ENCODE data around the gene KIAA0930. TPM values are rescaled to one million over a fixed set of nuclear protein-coding genes. Genes with fewer than 3 reads are reported as not detected.

KIAA0930 gene
- total RNA-seq, 4 donors from 2014 or later, result 51.6 to 64.9 (median 62.0) TPM

DNA sequence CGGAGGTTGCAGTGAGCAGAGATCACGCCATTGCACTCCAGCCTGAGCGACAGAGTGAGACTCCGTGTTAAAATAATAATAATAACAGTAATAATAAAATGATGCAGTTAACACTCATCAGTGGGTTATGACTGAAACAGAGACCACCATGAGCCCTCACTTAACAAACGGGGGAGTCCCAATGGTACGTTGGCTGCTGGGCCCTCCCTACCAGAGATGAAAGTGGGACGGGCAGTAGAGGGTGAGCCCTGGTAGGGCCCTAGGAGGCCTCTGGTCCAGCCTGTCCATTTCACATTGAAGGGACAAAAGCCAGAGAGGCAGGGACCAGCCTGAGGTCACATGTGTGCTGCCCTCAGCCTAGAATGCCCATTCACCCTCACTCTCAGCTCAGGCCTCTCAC is 13.7 kb upstream of the KIAA0930 start:
- no peaks in the 10 kb centered on the region for H3K36me3 ChIP-seq
- TF ChIP-seq, protein P1, sequence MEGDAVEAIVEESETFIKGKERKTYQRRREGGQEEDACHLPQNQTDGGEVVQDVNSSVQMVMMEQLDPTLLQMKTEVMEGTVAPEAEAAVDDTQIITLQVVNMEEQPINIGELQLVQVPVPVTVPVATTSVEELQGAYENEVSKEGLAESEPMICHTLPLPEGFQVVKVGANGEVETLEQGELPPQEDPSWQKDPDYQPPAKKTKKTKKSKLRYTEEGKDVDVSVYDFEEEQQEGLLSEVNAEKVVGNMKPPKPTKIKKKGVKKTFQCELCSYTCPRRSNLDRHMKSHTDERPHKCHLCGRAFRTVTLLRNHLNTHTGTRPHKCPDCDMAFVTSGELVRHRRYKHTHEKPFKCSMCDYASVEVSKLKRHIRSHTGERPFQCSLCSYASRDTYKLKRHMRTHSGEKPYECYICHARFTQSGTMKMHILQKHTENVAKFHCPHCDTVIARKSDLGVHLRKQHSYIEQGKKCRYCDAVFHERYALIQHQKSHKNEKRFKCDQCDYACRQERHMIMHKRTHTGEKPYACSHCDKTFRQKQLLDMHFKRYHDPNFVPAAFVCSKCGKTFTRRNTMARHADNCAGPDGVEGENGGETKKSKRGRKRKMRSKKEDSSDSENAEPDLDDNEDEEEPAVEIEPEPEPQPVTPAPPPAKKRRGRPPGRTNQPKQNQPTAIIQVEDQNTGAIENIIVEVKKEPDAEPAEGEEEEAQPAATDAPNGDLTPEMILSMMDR (IDR thresholded peaks at IDR 0.05), result no peak
- no peak for TF ChIP-seq EP300 (IDR thresholded peaks at IDR 0.05)
- no peak for TF ChIP-seq POLR2A (IDR thresholded peaks at IDR 0.05)

DNA sequence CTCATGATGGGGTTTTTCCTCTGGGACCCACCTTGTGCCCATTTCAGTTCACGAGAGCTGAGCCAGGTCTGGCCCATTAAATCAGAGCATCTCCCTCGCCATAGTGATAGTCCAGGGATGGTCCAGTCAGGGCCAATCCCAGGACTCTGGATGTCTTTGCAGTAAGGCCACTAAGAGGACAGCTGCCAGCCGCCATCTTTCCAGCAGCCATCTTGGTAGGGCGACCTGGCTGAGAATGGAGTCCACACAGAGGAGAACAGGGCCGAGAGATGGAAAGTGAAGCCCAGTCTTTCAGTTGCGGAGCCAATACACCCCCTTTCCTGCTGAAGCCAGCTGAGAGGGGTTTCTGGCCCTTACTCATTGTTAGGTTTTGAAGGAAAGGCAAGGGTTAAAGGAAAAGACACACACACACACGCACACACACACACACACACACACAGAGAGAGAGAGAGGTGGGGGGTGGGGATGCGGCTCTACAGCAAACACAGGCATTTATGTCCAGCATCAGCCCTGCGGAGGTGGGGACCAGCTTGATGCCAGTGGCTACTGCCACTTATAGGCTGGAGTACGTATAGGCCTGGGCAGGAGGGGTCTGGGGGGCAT is 12.4 kb upstream of the KIAA0930 start:
- WGBS, 2 donors, result 70 to 81% methylated on average over 9 to 10 of the region's 10 CpGs
- no peaks in the 10 kb centered on the region for H3K27me3 ChIP-seq
- no peak for DNase-seq (ENCODE audit: low spot score in 2 of 2)
- no peak overlapping the region for H3K4me3 ChIP-seq
- no peaks in the 10 kb centered on the region for H3K36me3 ChIP-seq
- H3K4me1 ChIP-seq, result no peaks in the 10 kb centered on the region
- H3K9me3 ChIP-seq, result no peaks in the 10 kb centered on the region
- TF ChIP-seq POLR2A (IDR thresholded peaks at IDR 0.05), result no peak
- H3K27ac ChIP-seq, result no peak overlapping the region

More for the DNA sequence above, 13.7 kb upstream of the KIAA0930 start:
- Histone ChIP-seq H3K27me3 (no peaks in the 10 kb centered on the region), H3K4me3 (no peak overlapping the region), H3K9me3 (no peaks in the 10 kb centered on the region), H3K4me1 (no peaks in the 10 kb centered on the region), H3K27ac (no peak overlapping the region)
- WGBS, 2 donors, result 85 to 86% methylated on average over 7 of the region's 7 CpGs
- no peak for DNase-seq (ENCODE audit: low spot score in 2 of 2)

DNA sequence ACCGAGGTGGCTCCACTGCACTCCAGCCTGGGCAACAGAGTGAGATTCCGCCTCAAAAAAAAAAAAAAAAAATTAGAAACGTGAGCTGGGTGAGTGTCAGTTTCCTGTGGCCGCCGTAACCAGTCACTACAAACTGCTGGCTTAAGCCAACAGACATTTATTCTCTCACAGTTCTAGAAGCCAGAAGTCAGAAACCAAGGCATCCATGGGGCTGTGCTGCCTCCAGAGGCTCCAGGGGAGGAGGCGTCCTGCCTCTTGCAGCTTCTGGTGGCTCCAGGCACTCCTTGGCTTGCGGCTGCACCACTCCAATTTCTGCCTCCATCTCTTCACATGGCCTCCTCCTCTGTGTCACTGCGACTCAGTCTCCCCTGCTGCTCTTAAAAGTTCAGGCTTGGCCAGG is 11.1 kb upstream of the KIAA0930 start:
- 63 to 85% methylated on average over 8 of the region's 8 CpGs for WGBS, 2 donors
- Histone ChIP-seq H3K4me3 (no peak overlapping the region), H3K27ac (no peak overlapping the region), H3K9me3 (no peaks in the 10 kb centered on the region), H3K27me3 (no peaks in the 10 kb centered on the region), H3K36me3 (no peaks in the 10 kb centered on the region), H3K4me1 (no peaks in the 10 kb centered on the region)
- TF ChIP-seq EP300 (IDR thresholded peaks at IDR 0.05) (no peak), POLR2A (IDR thresholded peaks at IDR 0.05) (no peak)
- TF ChIP-seq, protein P1 (IDR thresholded peaks at IDR 0.05), result no peak
- DNase-seq (ENCODE audit: low spot score in 2 of 2), result no peak

GRCh38 chr22:45248832-45249561 is 8.3 kb upstream of the KIAA0930 start:
- no peak overlapping the region for H3K27ac ChIP-seq
- peaks cover 0 to 6% (median 2%) of the 10 kb centered on the region in 4 donors for H3K4me1 ChIP-seq
- no peak for DNase-seq (ENCODE audit: low spot score in 2 of 2)
- no peaks in the 10 kb centered on the region for H3K27me3 ChIP-seq
- 58 to 72% methylated on average over 8 of the region's 8 CpGs for WGBS, 2 donors
- TF ChIP-seq POLR2A (IDR thresholded peaks at IDR 0.05) (no peak), EP300 (IDR thresholded peaks at IDR 0.05) (no peak)
- TF ChIP-seq, protein P1 (IDR thresholded peaks at IDR 0.05), result no peak
- no peak overlapping the region for H3K4me3 ChIP-seq
- no peaks in the 10 kb centered on the region for H3K36me3 ChIP-seq
- H3K9me3 ChIP-seq, result no peaks in the 10 kb centered on the region

DNA sequence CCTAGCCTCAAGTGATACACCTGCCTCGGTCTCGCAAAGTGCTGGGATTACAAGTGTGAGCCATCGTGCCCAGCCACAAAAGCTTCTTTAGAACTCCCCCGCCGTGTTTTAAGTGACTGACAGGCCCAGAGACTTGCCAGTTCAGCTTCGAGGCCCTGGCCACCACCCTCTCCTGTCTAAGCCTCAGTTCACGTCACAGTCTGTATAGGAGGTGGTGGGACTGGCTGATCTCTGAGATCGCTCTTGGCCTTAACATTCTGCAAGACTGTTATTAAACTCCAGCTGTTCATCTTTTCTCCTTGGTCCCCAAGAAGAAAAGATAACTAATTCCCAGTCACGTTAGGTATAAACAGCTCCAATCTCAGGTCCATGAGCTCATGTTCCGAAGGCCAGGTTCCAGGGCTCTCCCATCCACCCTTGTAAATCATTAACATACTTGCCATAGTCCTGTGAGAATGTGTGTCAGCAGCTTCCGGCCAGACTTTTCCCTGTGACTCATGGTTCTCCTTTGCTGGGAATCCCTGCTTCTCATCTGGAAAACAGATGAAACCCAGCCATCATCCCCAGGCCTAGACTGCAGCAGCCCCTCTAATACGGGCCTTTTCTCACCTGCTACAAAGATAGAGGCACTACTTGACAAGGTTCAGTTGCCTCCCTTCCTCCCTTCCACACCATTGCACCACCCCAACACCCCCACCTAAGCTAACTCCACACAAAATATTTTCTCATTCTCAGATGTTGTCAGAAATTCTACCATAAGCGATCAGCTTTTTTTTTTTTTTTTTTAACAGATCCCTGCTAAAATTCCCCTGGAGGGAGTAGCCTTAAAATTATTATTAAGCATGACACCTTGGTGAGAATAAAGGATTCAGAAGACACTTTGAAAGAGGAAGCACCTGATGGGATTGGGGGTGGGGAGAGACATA is 5.6 kb upstream of the KIAA0930 start:
- no peaks in the 10 kb centered on the region for H3K27me3 ChIP-seq
- no peak for DNase-seq (ENCODE audit: low spot score in 2 of 2)
- H3K4me1 ChIP-seq, result peaks cover 0 to 21% (median 10%) of the 10 kb centered on the region in 4 donors
- WGBS, 2 donors, result 67 to 71% methylated on average over 13 of the region's 13 CpGs
- H3K4me3 ChIP-seq, result no peak overlapping the region
- TF ChIP-seq EP300 (IDR thresholded peaks at IDR 0.05) (no peak), POLR2A (IDR thresholded peaks at IDR 0.05) (no peak)
- TF ChIP-seq, protein P1 (IDR thresholded peaks at IDR 0.05), result no peak
- H3K9me3 ChIP-seq, result no peaks in the 10 kb centered on the region
- H3K27ac ChIP-seq, result peak overlapping the region in 2 of 4 donors; percentile 30 to 70
- no peaks in the 10 kb centered on the region for H3K36me3 ChIP-seq
